Ovary (tissue), 3 donors: ENCODE measurements around the gene INVS.

ENCODE experiments used
- CTCF ChIP-seq, 3 donors: fragments of 450-650 bp in 2 of 3; fragments of 200-600 bp in 1 of 3; IDR thresholded peaks; one replicate each; pipeline versions ENCODE4 v1.5.1 to v1.8.0; 2016 to 2022; ENCODE audit warnings: antibody characterized with exemption in 3 of 3, mild to moderate bottlenecking in 1 of 3
- EP300 ChIP-seq: sonication (generic); formaldehyde crosslinking; IDR thresholded peaks from one replicate; pipeline ENCODE4 v1.6.1; 2017; ENCODE audit warnings: antibody characterized with exemption
- POLR2A ChIP-seq: fragments of 450-650 bp; IDR thresholded peaks from one replicate; pipeline ENCODE4 v1.6.1; 2017; ENCODE audit warnings: antibody characterized with exemption, mild to moderate bottlenecking, moderate library complexity
- donor health status: DM: no; HTN: no; CAD: no.

- no peak for TF ChIP-seq EP300
- TF ChIP-seq CTCF (IDR thresholded peaks at IDR 0.05) = peak in 2 of 3 donors; percentile 34 to 38
- no peak for TF ChIP-seq POLR2A
These were observed 224.0 kb downstream of the INVS start for GRCh38 chr9:100322954-100323536.
